ENCODE data around the gene TEX48. TPM values are rescaled to one million over a fixed set of nuclear protein-coding genes. Genes with fewer than 3 reads are reported as not detected.

Gene TEX48
- total RNA-seq, 1 experiment from 2014 or later = not detected

GRCh38 chr9:114701988-114702387 is 20.0 kb upstream of the TEX48 start:
- ATAC-seq (no peak), DNase-seq (ENCODE audit: low read depth, low spot score) (no peak)
- no peak for TF ChIP-seq CTCF (IDR thresholded peaks at IDR 0.05)
- TF ChIP-seq POLR2AphosphoS5 (IDR thresholded peaks at IDR 0.05; ENCODE audit: low read depth, low read length) = no peak
- TF ChIP-seq, protein P1, sequence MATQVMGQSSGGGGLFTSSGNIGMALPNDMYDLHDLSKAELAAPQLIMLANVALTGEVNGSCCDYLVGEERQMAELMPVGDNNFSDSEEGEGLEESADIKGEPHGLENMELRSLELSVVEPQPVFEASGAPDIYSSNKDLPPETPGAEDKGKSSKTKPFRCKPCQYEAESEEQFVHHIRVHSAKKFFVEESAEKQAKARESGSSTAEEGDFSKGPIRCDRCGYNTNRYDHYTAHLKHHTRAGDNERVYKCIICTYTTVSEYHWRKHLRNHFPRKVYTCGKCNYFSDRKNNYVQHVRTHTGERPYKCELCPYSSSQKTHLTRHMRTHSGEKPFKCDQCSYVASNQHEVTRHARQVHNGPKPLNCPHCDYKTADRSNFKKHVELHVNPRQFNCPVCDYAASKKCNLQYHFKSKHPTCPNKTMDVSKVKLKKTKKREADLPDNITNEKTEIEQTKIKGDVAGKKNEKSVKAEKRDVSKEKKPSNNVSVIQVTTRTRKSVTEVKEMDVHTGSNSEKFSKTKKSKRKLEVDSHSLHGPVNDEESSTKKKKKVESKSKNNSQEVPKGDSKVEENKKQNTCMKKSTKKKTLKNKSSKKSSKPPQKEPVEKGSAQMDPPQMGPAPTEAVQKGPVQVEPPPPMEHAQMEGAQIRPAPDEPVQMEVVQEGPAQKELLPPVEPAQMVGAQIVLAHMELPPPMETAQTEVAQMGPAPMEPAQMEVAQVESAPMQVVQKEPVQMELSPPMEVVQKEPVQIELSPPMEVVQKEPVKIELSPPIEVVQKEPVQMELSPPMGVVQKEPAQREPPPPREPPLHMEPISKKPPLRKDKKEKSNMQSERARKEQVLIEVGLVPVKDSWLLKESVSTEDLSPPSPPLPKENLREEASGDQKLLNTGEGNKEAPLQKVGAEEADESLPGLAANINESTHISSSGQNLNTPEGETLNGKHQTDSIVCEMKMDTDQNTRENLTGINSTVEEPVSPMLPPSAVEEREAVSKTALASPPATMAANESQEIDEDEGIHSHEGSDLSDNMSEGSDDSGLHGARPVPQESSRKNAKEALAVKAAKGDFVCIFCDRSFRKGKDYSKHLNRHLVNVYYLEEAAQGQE (IDR thresholded peaks at IDR 0.05; ENCODE audit: insufficient read depth in 1 of 2, low read depth in 2 of 2, low read length in 1 of 2) = no peak
- no peak for TF ChIP-seq SIN3A (IDR thresholded peaks at IDR 0.05; ENCODE audit: borderline replicate concordance, insufficient read depth, low read depth, low read length)
- TF ChIP-seq TCF7L2 (IDR thresholded peaks at IDR 0.05; ENCODE audit: low read depth, low read length) = no peak
- Histone ChIP-seq H3K27me3 (ENCODE audit: control insufficient read depth, insufficient read depth, low read length) (no peaks in the 10 kb centered on the region), H3K27ac (ENCODE audit: low read length) (no peak overlapping the region), H3K9me3 (ENCODE audit: control insufficient read depth, insufficient read depth, low read depth, low read length) (no peaks in the 10 kb centered on the region), H3K36me3 (ENCODE audit: control insufficient read depth, insufficient read depth, low read length) (no peaks in the 10 kb centered on the region), H3K4me1 (ENCODE audit: control insufficient read depth, insufficient read depth, low read length) (no peaks in the 10 kb centered on the region), H3K4me3 (ENCODE audit: low read depth in 2 of 2, low read length in 2 of 2) (no peak overlapping the region)
- in situ Hi-C loops (cut with HindIII; ENCODE audit: low pct_unique_long_range_greater_than_20kb, low sequenced_read_pairs) = no loop called here
- no TSS peak for BruUV-seq (replicated peaks)
- intact Hi-C loops (cut with micrococcal nuclease; ENCODE audit: unreplicated experiment) = no loop called here
- ChIA-PET POLR2A (no interaction called here), CTCF (no interaction called here)

GRCh38 chr9:114697951-114698351 is 16.0 kb upstream of the TEX48 start:
- TF ChIP-seq SIN3A (IDR thresholded peaks at IDR 0.05; ENCODE audit: borderline replicate concordance, insufficient read depth, low read depth, low read length) = no peak
- TF ChIP-seq, protein P1 (IDR thresholded peaks at IDR 0.05; ENCODE audit: insufficient read depth in 1 of 2, low read depth in 2 of 2, low read length in 1 of 2) = no peak
- no peak for TF ChIP-seq POLR2AphosphoS5 (IDR thresholded peaks at IDR 0.05; ENCODE audit: low read depth, low read length)
- TF ChIP-seq TCF7L2 (IDR thresholded peaks at IDR 0.05; ENCODE audit: low read depth, low read length) = no peak
- TF ChIP-seq CTCF (IDR thresholded peaks at IDR 0.05) = no peak
- no TSS peak for BruUV-seq (replicated peaks)
- in situ Hi-C loops (cut with HindIII; ENCODE audit: low pct_unique_long_range_greater_than_20kb, low sequenced_read_pairs) (no loop called here), intact Hi-C loops (cut with micrococcal nuclease; ENCODE audit: unreplicated experiment) (no loop called here)
- Histone ChIP-seq H3K36me3 (ENCODE audit: control insufficient read depth, insufficient read depth, low read length) (no peaks in the 10 kb centered on the region), H3K9me3 (ENCODE audit: control insufficient read depth, insufficient read depth, low read depth, low read length) (no peaks in the 10 kb centered on the region), H3K4me3 (ENCODE audit: low read depth in 2 of 2, low read length in 2 of 2) (no peak overlapping the region), H3K27ac (ENCODE audit: low read length) (no peak overlapping the region), H3K4me1 (ENCODE audit: control insufficient read depth, insufficient read depth, low read length) (no peaks in the 10 kb centered on the region), H3K27me3 (ENCODE audit: control insufficient read depth, insufficient read depth, low read length) (no peaks in the 10 kb centered on the region)
- CTCF ChIA-PET = no interaction called here
- no peak for DNase-seq (ENCODE audit: low read depth, low spot score)
- POLR2A ChIA-PET = no interaction called here
- no peak for ATAC-seq
